Smooth muscle cell (in vitro differentiated cells): ENCODE data around the gene KCNJ4. TPM values are rescaled to one million over a fixed set of nuclear protein-coding genes. Genes with fewer than 3 reads are reported as not detected.

Source experiments
- DNase-seq: peaks from one replicate; lab custom pipeline; 2025; ENCODE audit not compliant: unreplicated experiment; lab: John Stamatoyannopoulos, UW
- H2AFZ ChIP-seq: fragments of 200-600 bp; sonication (generic); 2 replicates; pipeline ENCODE4 v1.6.0; 2016; ENCODE audit warnings: antibody characterized with exemption, low read depth, mild to moderate bottlenecking
- H3F3A ChIP-seq: fragments of 200-600 bp; sonication (generic); 2 replicates; pipeline ENCODE4 v1.6.0; 2017; ENCODE audit warnings: antibody characterized with exemption, low read depth
- H3K27ac ChIP-seq: fragments of 200-600 bp; sonication (generic); 2 replicates; pipeline ENCODE4 v1.5.1; 2016; ENCODE audit warnings: low read depth, mild to moderate bottlenecking
- H3K27me3 ChIP-seq: fragments of 200-600 bp; sonication (generic); 2 replicates; pipeline ENCODE4 v1.6.1; 2016; ENCODE audit warnings: low read depth, mild to moderate bottlenecking
- H3K36me3 ChIP-seq: fragments of 200-600 bp; sonication (generic); 2 replicates; pipeline ENCODE4 v1.5.1; 2016; ENCODE audit warnings: low read depth
- H3K4me1 ChIP-seq: fragments of 200-600 bp; sonication (generic); 2 replicates; pipeline ENCODE4 v1.5.1; 2016; ENCODE audit warnings: low read depth
- H3K4me2 ChIP-seq: fragments of 200-600 bp; sonication (generic); 2 replicates; pipeline ENCODE4 v1.6.0; 2016; ENCODE audit warnings: mild to moderate bottlenecking
- H3K4me3 ChIP-seq: fragments of 200-600 bp; sonication (generic); 2 replicates; pipeline ENCODE4 v1.5.1; 2016; ENCODE audit warnings: mild to moderate bottlenecking
- H3K79me2 ChIP-seq: fragments of 200-600 bp; sonication (generic); 2 replicates; pipeline ENCODE4 v1.6.0; 2016; ENCODE audit warnings: low read depth, mild to moderate bottlenecking
- H3K9ac ChIP-seq: fragments of 200-600 bp; sonication (generic); 2 replicates; pipeline ENCODE4 v1.6.0; 2016; ENCODE audit warnings: low read depth
- H3K9me3 ChIP-seq: fragments of 200-600 bp; sonication (generic); replicated peaks from 2 replicates; pipeline ENCODE4 v1.5.1; 2016; ENCODE audit warnings: low read depth
- H4K20me1 ChIP-seq: fragments of 200-600 bp; sonication (generic); 2 replicates; pipeline ENCODE4 v1.6.0; 2016; ENCODE audit warnings: low read depth
- CTCF ChIP-seq: fragments of 200-600 bp; sonication (generic); IDR thresholded peaks from 2 replicates; pipeline ENCODE4 v1.5.1; 2017; ENCODE audit warnings: borderline replicate concordance, mild to moderate bottlenecking, antibody characterized with exemption; ENCODE audit not compliant: insufficient read depth, poor library complexity, severe bottlenecking
- WGBS: methylation state at CpG from one replicate; pipeline ENCODE4 v1.1.7; 2016; ENCODE audit warnings: low lambda C conversion rate; 5-methylcytosine and 5-hydroxymethylcytosine counted together
- polyA plus RNA-seq: library from polyadenylated mRNA; unstranded; fragments of >200 nt; fragmentation: Nextera tagmentation; extraction: Ambion mirVana; gene quantifications from 2 replicates; pipeline ENCODE4 v1.2.1, GENCODE V29; 2016
- total RNA-seq: library from RNA; depleted of rRNA; stranded (reverse); fragments of >200 nt; gene quantifications from 2 replicates; pipeline ENCODE4 v1.2.3, GENCODE V29; 2014

Gene KCNJ4
- total and polyA plus RNA-seq, 2 experiments from 2014 or later, result not detected

GRCh38 chr22:38446018-38446601 is 8.9 kb downstream of the KCNJ4 start:
- Histone ChIP-seq H3K36me3 (no peaks in the 10 kb centered on the region), H3K4me3 (no peak overlapping the region), H4K20me1 (no peaks in the 10 kb centered on the region), H3K9ac (no peak overlapping the region), H3K4me2 (no peak overlapping the region), H3F3A (no peaks in the 10 kb centered on the region), H3K4me1 (no peaks in the 10 kb centered on the region), H3K79me2 (no peaks in the 10 kb centered on the region), H3K27me3 (peaks cover 17% of the 10 kb centered on the region), H3K9me3 (no peaks in the 10 kb centered on the region), H3K27ac (no peak overlapping the region), H2AFZ (no peak overlapping the region)
- DNase-seq, result no peak
- 85% methylated on average over 9 of the region's 9 CpGs for WGBS
- TF ChIP-seq CTCF, result no peak

GRCh38 chr22:38444783-38445182 is 10.2 kb downstream of the KCNJ4 start:
- Histone ChIP-seq H4K20me1 (no peaks in the 10 kb centered on the region), H2AFZ (no peak overlapping the region), H3K4me3 (no peak overlapping the region), H3K4me2 (no peak overlapping the region), H3K4me1 (no peaks in the 10 kb centered on the region), H3K79me2 (no peaks in the 10 kb centered on the region), H3K9me3 (no peaks in the 10 kb centered on the region), H3K27ac (no peak overlapping the region), H3K27me3 (peaks cover 4% of the 10 kb centered on the region), H3K36me3 (no peaks in the 10 kb centered on the region), H3K9ac (no peak overlapping the region), H3F3A (no peaks in the 10 kb centered on the region)
- DNase-seq, result no peak
- TF ChIP-seq CTCF, result no peak
- WGBS, result 92% methylated on average over 10 of the region's 10 CpGs

DNA sequence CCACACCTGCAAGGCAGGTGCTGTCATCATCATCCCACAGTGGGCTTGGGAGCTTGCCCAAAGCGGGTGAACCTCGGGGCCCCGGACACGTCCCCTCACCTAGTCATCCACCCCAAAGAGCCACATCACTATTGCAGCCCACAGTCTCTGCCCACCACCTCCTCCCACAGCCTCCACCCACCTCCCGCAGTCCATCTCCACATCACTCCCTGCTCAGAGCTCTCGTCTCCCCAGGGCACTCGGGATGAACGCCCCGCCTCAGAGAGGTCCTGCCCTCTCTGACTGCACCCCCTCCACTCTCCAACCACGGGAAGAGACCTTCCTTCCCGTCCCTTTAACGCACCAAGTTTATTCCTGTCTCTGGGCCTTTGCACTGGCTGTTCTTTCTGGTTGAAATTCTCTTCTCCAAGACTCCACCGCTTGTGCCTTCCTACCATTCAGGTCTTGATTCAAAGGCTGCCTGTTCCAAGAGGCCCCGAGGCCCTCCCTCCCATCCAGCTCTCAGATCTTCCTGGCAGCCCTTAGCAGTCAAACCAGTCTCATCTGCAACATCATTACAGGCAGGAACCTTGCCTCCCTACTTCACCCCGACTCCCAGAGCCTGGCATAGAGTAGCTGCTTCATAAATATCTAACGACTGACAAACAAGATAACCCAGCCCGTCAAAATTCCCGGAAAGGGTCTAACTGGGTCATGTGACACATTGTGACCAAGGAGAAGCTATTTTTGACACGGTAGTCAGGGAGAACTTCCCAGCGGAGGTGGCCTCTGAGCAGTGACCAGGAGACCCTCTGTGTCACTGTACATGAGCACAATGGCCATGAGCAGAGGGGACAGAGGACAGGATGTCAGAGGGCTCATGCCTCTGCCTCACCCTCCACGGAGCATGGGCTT is 11.1 kb downstream of the KCNJ4 start:
- H3K27ac ChIP-seq, result no peak overlapping the region
- no peaks in the 10 kb centered on the region for H3K4me1 ChIP-seq
- no peaks in the 10 kb centered on the region for H4K20me1 ChIP-seq
- H3K79me2 ChIP-seq, result no peaks in the 10 kb centered on the region
- no peak overlapping the region for H2AFZ ChIP-seq
- H3K4me2 ChIP-seq, result no peak overlapping the region
- H3K4me3 ChIP-seq, result no peak overlapping the region
- H3F3A ChIP-seq, result no peaks in the 10 kb centered on the region
- WGBS, result 73% methylated on average over 21 of the region's 21 CpGs
- no peaks in the 10 kb centered on the region for H3K36me3 ChIP-seq
- TF ChIP-seq CTCF, result no peak
- H3K9me3 ChIP-seq, result no peaks in the 10 kb centered on the region
- no peaks in the 10 kb centered on the region for H3K27me3 ChIP-seq
- DNase-seq, result no peak
- H3K9ac ChIP-seq, result no peak overlapping the region
